ENCODE results near the gene SSNA1.

The SSNA1 gene

GRCh38 chr9:137168573-137168903 is 19.9 kb upstream of the SSNA1 start:
- DNase-seq (ENCODE audit: low spot score): no peak

- DNase-seq (ENCODE audit: low spot score): peak; percentile 59
Observed at GRCh38 chr9:137168904-137169856, 19.3 kb upstream of the SSNA1 start.

DNA sequence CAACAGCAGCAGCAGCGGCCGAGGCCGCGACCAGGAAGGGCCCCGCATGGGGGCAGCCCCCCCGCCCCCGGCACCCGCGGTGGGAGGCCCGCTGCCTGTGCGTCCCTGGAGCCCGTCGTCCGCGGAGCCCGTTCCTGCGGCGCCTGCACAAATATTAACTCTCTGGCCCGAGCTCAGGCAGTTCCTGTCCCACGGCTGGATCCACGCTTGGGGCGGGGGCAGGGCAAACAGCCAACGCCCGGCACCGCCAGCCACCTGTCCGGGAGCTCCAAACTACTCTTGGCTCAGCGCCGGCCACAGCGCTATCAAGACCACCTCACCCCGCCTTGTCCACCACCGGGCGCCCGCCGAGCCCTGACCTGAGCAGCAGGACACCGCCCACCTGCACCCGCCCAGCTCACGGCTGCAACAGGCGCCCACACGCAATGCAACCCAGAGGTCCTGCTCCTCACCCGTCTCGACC is 18.5 kb upstream of the SSNA1 start, which contains the start of gene LRRC26:
LRRC26 (minus strand) TSS at position 156 of the 463 bp plus-strand sequence; CDS start at position 48, 108 bp downstream.
- DNase-seq (ENCODE audit: low spot score): no peak

GRCh38 chr9:137170486-137171148 is 17.9 kb upstream of the SSNA1 start:
- no peak for DNase-seq (ENCODE audit: low spot score)

DNA sequence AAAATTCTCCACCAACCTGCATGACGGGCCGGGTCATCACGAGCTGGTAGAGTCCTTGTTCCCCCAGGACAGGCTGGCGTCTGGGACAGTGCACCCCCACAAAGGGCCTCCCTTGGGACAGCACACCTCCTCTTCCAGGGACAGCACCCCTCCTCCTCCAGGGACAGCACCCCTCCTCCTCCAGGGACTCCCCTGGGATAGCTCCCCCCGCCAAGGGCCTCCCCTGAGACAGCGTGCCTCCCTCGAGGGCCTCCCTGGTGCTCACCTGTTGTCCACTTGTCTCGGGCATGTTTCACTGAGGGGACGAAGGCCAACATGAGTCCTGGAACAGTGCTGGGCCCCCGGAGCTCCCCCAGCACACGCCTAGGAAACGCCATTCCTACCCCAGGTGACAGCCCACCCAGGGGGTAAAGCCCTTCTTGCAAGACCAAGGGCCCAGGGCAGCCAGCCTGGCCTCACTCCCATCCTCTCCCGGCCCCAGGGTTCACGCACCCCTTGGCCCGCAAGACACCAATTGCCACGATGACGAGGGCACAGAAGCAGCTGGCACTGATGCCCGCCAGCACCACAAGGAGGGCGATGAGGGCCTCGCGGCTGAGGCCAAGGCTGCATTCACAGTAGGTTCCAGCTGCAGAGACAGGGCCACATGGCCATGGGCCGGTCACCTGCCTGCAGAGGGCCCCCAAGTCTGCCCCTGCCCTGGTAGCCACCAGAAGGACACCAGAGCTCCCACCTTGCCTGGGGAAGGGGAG is 17.2 kb upstream of the SSNA1 start:
- no peak for DNase-seq (ENCODE audit: low spot score)

- DNase-seq (ENCODE audit: low spot score): no peak
Observed at GRCh38 chr9:137172901-137173795, 15.3 kb upstream of the SSNA1 start.

DNA sequence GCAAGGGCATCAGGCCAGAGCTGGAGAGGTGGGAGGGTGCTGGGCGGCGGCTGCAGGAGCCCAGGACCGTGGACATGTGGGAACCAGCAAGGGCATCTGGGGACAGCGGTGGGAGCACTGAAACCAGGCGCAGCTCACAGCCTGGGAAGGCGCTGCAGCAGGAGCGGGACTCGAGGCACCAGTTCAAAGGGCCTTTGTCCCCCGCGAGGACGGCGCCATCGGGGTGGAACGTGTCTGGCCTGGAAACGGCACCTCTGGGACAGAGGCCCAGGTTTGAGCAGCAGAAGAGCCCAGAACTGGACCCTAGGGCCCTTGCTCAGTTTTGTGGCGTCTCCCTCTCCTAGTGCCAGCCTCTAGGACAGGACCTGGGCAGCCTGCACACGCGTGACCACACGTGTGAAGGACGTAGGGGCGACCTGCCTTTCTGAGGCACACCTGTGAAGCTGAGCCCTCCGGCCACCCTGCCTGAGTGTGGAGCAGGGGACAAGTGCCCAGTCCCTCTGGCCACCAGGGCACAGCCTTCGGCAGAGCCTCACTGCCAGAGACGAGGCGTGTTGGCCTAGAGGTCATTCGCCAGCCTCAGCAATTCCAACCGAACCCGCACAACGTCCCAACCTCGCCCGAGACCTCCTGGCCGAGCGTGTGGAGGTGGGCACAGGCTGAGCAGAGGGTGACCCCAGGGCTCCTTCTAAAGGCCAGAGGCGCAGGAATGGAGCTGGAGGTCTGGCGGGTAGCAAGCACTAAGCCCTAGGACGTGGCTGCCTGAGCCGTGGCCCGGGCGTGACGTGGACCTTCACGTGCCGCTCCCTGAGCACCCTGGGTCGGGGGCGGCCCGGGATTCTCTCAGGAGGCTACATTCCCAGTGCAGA is 14.4 kb upstream of the SSNA1 start:
- DNase-seq (ENCODE audit: low spot score): no peak

GRCh38 chr9:137174722-137175293 is 13.7 kb upstream of the SSNA1 start:
- no peak for DNase-seq (ENCODE audit: low spot score)

DNA sequence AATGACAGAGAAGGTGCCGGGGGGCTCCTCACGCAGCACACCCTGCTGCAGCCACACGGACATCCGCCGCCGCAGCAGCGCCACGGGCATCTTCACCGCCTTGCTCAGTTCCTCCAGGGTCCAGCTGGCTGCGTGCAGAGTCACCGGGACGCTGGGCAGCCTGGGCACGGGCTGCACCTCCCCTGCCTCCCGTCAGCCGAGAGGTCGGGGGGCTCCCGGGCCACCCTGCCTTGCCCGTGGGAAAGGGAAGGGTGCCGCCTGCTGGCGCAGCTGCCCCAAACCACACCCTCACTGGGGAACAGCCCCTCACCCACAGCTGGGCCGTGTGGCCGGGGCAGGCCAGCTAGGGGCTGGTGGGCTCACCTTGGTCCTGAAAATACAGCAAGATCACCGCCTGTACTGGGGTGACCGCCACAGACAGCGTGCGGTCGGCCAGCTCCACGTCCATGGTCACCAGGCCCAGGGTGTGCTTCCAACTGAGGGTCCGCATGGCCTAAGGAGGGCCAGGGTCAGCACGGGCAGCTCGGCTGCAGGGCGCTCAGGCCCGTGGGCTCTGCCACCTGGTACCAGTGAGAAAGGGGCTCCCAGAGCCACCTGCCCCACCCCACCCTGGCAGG is 13.0 kb upstream of the SSNA1 start:
- DNase-seq (ENCODE audit: low spot score): no peak

GRCh38 chr9:137176302-137177182 is 11.9 kb upstream of the SSNA1 start:
- DNase-seq (ENCODE audit: low spot score): peak; percentile 46

DNA sequence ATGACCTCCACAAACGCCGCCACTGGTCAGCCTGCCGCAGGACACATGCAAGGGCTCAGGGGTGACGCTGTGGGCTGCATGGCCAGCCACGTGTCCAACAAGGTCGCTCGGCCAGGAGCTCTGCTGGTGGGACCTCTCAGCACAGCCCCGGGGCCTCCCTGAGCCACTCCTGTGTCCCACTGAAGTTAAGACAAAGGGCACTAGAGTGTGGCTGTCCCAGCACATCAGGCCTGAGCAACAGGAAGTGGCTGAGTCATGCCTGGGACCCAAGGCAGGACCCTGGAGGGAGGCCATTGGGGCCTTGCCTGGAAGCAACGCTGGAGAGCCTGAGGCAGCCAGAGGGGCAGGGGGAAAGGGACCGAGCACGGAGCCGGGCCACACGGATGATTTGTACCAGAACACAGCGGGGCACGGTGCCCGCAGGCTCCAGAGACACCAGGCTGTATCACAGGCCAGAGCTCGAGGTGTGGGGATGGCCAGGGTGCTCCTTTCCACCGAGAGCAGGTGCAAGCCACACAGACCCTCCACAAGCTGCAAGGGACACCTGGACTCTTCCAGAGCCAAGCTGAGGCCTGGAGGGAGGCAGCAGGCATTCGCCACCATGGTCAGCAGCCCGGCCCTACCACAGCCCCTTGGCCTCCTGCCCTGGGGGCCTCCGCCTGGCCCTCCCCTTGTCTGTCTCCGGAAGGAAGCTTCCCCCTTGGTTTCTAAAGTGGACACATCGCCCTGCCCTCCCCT is 10.1 kb upstream of the SSNA1 start:
- DNase-seq (ENCODE audit: low spot score): no peak

DNA sequence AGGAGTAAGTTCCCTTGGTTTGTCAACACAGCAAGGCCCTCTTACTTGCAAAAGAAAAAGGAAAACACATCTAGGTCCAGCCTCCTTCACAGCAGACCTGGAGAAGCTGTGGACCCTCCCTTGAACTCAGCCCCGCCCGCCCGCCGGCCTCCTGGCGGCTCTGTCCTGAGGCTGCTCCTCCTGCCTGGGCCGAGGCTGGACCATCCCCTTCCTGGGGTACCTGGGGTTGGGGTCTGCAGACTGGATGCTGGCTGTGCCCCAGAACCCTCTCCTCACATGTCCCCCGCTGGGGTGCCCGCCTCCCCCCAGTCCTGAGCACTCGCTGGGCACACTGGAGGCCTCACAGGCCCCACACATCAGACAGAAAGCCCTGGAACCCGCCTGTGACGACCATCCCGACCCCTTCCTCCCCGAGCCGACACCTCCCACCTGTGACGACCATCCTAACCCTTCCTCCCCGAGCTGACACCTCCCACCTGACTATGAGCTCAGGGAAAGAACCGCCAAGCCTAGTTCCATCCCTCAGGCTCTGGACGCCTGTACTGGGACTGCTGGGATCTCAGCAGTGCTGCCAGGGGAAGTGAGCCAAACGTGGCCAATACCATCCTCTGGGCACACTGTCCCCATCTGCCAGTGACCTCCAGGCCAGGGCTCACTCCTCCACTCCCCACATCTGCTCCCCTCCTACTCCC is 9.4 kb upstream of the SSNA1 start:
- DNase-seq (ENCODE audit: low spot score): no peak

DNA sequence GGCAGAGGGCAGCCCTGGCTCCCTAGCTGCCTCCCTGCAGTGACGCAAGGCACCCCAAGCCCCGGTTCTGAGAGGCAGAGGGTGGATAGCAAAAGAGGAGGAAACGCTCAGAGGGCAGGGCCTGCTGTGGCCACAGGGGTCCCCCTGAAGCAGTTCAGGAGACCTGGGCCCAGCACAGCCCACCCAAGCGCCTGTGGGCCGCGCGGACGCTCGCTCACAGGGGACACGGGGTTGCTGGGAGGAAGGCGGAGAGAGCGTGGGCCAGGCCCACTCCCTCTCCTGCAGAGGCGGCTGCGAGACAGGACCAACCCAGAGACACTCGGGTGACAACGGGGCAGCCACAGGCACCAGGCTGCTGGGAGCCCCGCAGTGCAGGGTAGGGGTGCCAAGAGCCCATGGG is 8.7 kb upstream of the SSNA1 start:
- DNase-seq (ENCODE audit: low spot score): no peak

- DNase-seq (ENCODE audit: low spot score): no peak
Observed at GRCh38 chr9:137180491-137180890, 8.0 kb upstream of the SSNA1 start.

GRCh38 chr9:137181680-137182079 is 6.8 kb upstream of the SSNA1 start:
- no peak for DNase-seq (ENCODE audit: low spot score)

- DNase-seq (ENCODE audit: low spot score): no peak
Observed at GRCh38 chr9:137182836-137183235, 5.6 kb upstream of the SSNA1 start.

GRCh38 chr9:137183980-137184595 is 4.4 kb upstream of the SSNA1 start:
- no peak for DNase-seq (ENCODE audit: low spot score)

Data from GM03348 (cell line).